Thymus (tissue), 11 donors: ENCODE measurements around the gene PLEKHH2. TPM values are rescaled to one million over a fixed set of nuclear protein-coding genes. Genes with fewer than 3 reads are reported as not detected.
"Not testable (repeated sequence)": the region's sequence is repeated elsewhere in the genome, so short reads cannot be mapped to it uniquely, and the experiment has no call there.

ENCODE experiments used
- DNase-seq, 9 donors: peaks; one replicate each; pipeline ENCODE4 v3.0.0-alpha.2; 2013; ENCODE audit warnings: low spot score in 9 of 9, low read depth in 6 of 9, missing footprints in 1 of 9
- H3K27ac ChIP-seq, 2 donors: one replicate each; pipeline ENCODE4 v1.5.1; 2013; ENCODE audit warnings: control low read depth in 1 of 2, low read depth in 1 of 2, low read length in 1 of 2, mild to moderate bottlenecking in 1 of 2, moderate library complexity in 1 of 2
- H3K27me3 ChIP-seq, 2 donors: one replicate each; pipeline ENCODE4 v1.5.1; 2013; ENCODE audit warnings: low read length in 1 of 2; ENCODE audit not compliant: control insufficient read depth in 2 of 2, insufficient read depth in 1 of 2
- H3K36me3 ChIP-seq, 2 donors: one replicate each; pipeline ENCODE4 v1.5.1; 2013; ENCODE audit warnings: low read length in 1 of 2, mild to moderate bottlenecking in 1 of 2, moderate library complexity in 1 of 2; ENCODE audit not compliant: control insufficient read depth in 2 of 2, insufficient read depth in 2 of 2
- H3K4me1 ChIP-seq, 2 donors: one replicate each; pipeline ENCODE4 v1.5.1; 2013; ENCODE audit warnings: low read length in 2 of 2; ENCODE audit not compliant: control insufficient read depth in 2 of 2, insufficient read depth in 2 of 2
- H3K4me3 ChIP-seq, 2 donors: one replicate each; pipeline ENCODE4 v1.5.1; 2013; ENCODE audit warnings: low read length in 2 of 2, control low read depth in 1 of 2, mild to moderate bottlenecking in 1 of 2
- H3K9me3 ChIP-seq, 2 donors: one replicate each; pipeline ENCODE4 v1.5.1; 2013; ENCODE audit warnings: low read length in 1 of 2, mild to moderate bottlenecking in 1 of 2; ENCODE audit not compliant: control insufficient read depth in 2 of 2, insufficient read depth in 1 of 2
- WGBS: extraction: QIAGEN DNeasy Blood & Tissue Kit; methylation state at CpG from one replicate; pipeline ENCODE4 v1.1.7; 2013; 5-methylcytosine and 5-hydroxymethylcytosine counted together
- polyA plus RNA-seq: library from polyadenylated mRNA; stranded (reverse); fragments of 200-250 nt; gene quantifications from one replicate; pipeline ENCODE4 v1.2.3, GENCODE V29; 2013
- total RNA-seq: library from RNA; stranded (reverse); fragments of 120-200 nt; gene quantifications from one replicate; pipeline ENCODE4 v1.2.4, GENCODE V29; 2013
- donor health status: healthy.

The PLEKHH2 gene
- total and polyA plus RNA-seq, 2 donors = 0.66 to 1.1 TPM

DNA sequence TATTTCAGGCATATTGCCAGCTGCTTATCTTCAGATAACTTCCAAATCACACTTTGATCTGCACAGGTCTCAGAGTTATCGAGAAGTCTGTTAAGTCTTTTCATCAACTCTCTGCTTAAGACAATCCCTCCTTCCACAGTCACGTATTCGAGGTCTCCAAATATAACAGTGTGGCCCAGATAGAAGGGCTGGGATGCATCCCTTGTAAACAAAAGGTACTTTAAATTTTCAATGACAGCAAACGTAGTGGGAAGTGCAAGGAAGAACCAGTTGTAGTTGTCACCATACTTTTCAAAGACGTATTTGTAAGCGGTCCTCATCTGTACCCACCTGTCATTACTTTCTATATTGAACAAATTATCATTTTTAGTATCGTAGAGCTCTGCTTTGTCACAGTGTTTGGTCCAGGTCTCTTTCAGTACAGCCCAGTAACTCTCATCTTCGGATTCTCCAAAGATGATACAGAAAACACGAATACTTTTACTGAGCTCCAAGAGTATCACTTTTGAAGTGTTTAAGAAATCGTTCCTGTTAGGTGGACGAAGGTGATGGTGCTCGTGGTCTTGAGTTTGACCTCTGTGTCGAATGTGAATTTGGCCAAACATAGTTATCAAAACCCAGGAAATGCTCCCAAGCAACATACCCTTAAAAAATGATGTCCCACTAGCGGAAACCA lies 38.7 kb downstream of the PLEKHH2 start:
- Histone ChIP-seq H3K4me1 (no peaks in the 10 kb centered on the region), H3K27me3 (peaks cover 0 to 5% of the 10 kb centered on the region in 2 donors), H3K9me3 (no peaks in the 10 kb centered on the region), H3K36me3 (no peaks in the 10 kb centered on the region), H3K4me3 (peak overlapping the region; percentile 16 to 40), H3K27ac (no peak overlapping the region)
- no peak for DNase-seq
- WGBS = 74% methylated on average over 14 of the region's 14 CpGs

DNA sequence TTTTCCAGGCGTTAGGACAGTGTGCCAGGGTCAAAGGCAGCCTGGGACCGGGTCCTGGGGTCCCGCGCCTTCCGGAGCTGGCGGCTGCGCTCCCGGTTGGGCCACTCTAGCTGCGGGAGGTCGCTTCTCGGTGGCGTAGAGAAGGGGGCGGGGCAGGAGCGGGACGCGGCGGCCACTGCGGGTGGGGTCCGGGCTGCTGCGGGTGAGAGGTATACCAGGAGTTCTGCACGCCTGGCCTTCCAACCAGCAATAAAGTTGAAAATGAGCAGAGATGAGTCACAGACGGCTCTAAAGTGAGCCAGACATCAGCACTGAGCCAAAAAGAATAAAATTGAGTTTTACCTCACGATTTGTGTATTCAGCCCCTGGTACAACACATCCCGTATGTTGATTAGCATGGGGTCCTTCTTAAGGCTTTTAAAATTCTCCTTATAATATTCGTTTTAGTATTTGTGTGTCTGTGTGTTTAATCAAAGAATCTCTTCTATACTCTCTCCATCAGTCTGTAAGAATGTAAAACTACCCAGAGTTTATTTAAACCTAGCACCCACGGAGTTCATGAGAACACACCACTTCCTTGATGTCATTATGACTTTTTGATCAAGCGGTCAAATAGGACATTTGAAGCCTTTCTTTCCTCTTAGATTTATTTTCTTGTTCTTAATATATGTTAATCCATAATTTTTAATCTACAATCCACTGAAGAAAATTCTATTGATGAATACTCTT lies 39.4 kb downstream of the PLEKHH2 start, which contains the start of gene C1GALT1C1L:
Gene C1GALT1C1L (minus strand): TSS at position 108 of the 729 bp plus-strand sequence. CDS start 107 bp downstream, at position 1.
- no peaks in the 10 kb centered on the region for H3K36me3 ChIP-seq
- DNase-seq = peak in 3 of 9 donors; percentile 2 to 10 (median 6)

DNA sequence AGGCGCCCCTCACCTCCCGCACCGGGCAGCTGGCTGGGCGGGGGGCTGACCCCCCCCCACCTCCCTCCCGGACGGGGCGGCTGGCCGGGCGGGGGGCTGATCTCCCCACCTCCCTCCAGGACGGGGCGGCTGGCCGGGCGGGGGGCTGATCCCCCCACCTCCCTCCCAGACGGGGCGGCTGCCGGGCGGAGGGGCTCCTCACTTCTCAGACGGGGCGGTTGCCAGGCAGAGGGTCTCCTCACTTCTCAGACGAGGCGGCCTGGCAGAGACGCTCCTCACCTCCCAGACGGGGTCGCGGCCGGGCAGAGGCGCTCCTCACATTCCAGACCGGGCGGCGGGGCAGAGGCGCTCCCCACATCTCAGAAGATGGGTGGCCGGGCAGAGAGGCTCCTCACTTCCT lies 40.7 kb downstream of the PLEKHH2 start:
- H3K27me3 ChIP-seq, H3K27ac ChIP-seq, H3K36me3 ChIP-seq, H3K4me3 ChIP-seq, H3K9me3 ChIP-seq, H3K4me1 ChIP-seq, DNase-seq: not testable (repeated sequence)
- WGBS = 96% methylated on average over 29 of the region's 32 CpGs

More for the DNA sequence above, 39.4 kb downstream of the PLEKHH2 start, which contains the start of gene C1GALT1C1L:
- Histone ChIP-seq H3K4me3 (peak within 1 kb of the TSS; percentile 16 to 40), H3K4me1 (no peaks in the 10 kb centered on the region), H3K9me3 (no peaks in the 10 kb centered on the region), H3K27me3 (peaks cover 0 to 5% of the 10 kb centered on the region in 2 donors), H3K27ac (no peak within 1 kb of the TSS)
- 21% methylated on average over 27 of the region's 27 CpGs for WGBS

DNA sequence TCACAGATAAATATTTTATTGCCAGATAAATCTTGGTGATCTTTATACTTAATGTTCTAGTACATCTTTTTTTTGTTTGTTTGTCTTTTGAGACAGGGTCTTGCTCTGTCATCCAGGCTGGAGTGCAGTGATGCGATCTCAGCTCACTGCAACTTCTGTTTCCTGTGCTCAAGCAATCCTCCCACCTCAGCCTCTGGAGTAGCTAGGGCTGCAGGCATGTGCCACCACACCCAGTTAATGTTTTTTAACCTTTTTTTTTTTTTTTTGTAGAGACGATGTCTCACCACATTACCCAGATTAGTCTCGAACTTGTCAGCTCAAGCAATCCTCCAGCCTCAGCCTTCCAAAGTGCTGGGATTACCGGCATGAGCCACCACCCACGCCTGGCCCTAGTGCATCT lies 48.3 kb downstream of the PLEKHH2 start:
- WGBS = 77% methylated on average over 5 of the region's 5 CpGs

DNA sequence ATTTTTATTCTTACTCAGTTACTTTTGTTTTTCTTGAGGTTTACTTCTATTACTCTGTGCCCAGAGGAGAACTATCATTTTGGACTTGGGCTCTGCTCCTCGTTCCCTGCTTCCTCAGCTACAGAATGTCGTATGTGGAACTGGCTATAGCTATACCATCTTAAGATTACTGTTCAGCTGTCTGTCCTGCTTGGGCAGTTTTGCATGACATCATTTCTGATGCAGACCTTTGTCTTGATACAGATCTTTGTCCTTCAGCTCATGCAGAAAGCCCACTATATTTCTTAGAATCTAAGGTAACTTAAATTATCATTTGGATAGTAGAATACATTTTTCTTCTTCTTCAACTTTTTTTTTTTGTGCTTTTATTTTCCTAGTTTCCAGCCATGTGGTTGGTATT lies 52.9 kb downstream of the PLEKHH2 start:
- H3K36me3 ChIP-seq = no peaks in the 10 kb centered on the region
- H3K9me3 ChIP-seq = no peaks in the 10 kb centered on the region
- no peak overlapping the region for H3K4me3 ChIP-seq
- H3K27me3 ChIP-seq = peaks cover 0 to 4% of the 10 kb centered on the region in 2 donors
- no peak for DNase-seq
- WGBS = 89% methylated on average over 2 of the region's 2 CpGs
- no peaks in the 10 kb centered on the region for H3K4me1 ChIP-seq
- H3K27ac ChIP-seq = no peak overlapping the region

More for the DNA sequence above, 48.3 kb downstream of the PLEKHH2 start:
- H3K36me3 ChIP-seq = no peaks in the 10 kb centered on the region
- H3K27ac ChIP-seq = no peak overlapping the region
- no peaks in the 10 kb centered on the region for H3K9me3 ChIP-seq
- no peaks in the 10 kb centered on the region for H3K4me1 ChIP-seq
- H3K4me3 ChIP-seq = no peak overlapping the region
- DNase-seq = no peak
- peaks cover 0 to 2% of the 10 kb centered on the region in 2 donors for H3K27me3 ChIP-seq

DNA sequence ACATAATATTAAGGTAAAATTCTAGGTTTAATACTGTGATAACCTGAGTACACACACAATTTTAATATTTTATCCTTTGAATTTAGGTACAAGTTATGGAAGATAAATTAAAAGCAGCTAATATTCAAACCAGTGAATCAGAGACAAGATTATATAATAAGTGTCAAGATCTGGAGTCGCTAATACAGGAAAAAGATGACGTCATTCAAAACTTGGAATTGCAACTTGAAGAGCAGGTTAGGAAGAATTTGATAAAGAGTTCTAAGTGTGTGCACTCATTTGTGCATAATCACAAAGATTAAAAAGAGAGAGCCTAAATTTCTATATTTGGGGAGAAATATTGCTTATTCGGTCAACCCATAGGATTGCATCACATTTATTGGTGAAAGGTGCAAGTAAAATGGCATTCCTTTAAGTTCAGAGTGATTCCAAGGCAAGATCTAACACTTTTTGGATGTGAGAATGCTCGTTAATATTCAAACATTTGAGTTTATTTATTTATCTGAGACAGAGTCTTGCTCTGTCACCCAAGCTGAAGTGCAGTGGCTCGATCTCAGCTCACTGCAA lies 55.5 kb downstream of the PLEKHH2 start:
- DNase-seq = no peak
- Histone ChIP-seq H3K27me3 (peaks cover 0 to 4% of the 10 kb centered on the region in 2 donors), H3K9me3 (no peaks in the 10 kb centered on the region), H3K36me3 (no peaks in the 10 kb centered on the region), H3K27ac (no peak overlapping the region), H3K4me3 (no peak overlapping the region), H3K4me1 (no peaks in the 10 kb centered on the region)
- whole genome bisulfite sequencing = 94% methylated on average over 5 of the region's 5 CpGs

DNA sequence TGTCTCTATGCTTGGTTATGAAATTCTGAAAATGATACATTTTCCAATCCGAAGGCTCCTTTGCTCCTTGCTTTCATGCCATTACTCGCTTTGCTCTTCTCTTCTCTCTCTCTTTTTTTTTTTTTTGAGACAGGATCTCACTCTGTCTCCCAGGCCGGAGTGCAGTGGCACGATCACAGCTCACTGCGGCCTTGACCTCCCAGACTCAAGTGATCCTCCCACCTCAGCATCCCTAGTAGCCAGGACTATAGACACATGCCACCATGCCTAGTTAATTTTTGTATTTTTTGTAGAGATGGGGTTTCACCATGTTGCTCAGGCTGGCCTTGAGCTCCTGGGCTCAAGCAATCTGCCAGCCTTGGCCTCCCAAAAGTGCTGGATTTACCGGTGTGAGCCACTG lies 61.1 kb downstream of the PLEKHH2 start:
- DNase-seq, H3K4me1 ChIP-seq, H3K27ac ChIP-seq, H3K9me3 ChIP-seq, H3K36me3 ChIP-seq, H3K4me3 ChIP-seq, H3K27me3 ChIP-seq: not testable (repeated sequence)
- 81% methylated on average over 6 of the region's 6 CpGs for WGBS

DNA sequence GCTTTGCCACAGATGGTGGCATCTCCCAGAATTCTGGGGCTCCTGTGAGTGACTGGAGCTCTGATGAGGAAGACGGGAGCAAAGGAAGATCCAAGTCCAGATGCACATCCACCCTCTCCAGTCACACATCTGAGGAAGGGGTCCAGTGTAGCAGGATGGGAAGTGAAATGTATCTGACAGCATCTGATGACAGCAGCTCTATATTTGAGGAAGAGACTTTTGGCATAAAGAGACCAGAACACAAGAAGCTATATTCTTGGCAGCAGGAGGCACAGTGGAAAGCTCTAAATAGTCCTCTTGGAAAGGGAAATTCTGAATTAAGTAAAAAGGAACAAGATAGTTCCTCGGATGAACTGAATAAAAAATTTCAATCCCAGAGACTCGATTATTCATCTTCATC lies 62.7 kb downstream of the PLEKHH2 start:
- Histone ChIP-seq H3K4me1 (no peaks in the 10 kb centered on the region), H3K4me3 (no peak overlapping the region), H3K9me3 (no peaks in the 10 kb centered on the region), H3K36me3 (no peaks in the 10 kb centered on the region), H3K27me3 (no peaks in the 10 kb centered on the region), H3K27ac (no peak overlapping the region)
- no peak for DNase-seq
- WGBS = 92% methylated on average over 3 of the region's 3 CpGs

DNA sequence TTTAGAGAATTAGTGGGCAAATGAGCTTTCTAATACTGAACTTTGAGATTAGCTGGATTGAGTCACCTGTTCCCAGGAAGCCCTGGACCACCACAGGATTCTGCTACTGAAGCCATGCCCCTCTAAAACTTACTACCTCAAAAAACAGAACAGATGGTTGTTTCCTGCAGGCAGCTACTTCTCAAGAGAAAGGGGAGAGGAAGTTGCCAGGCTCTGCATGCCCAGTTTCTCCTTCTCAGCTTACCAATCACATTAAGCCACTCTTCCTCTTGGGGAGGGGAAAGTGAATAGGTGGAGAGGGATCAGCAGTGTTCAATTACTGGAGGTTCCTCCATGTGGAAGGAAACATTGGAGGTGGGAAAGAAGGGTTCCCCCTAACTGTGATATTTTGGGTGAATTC lies 64.1 kb downstream of the PLEKHH2 start:
- Histone ChIP-seq H3K27me3 (no peaks in the 10 kb centered on the region), H3K9me3 (no peaks in the 10 kb centered on the region), H3K4me3 (no peak overlapping the region), H3K36me3 (no peaks in the 10 kb centered on the region), H3K4me1 (no peaks in the 10 kb centered on the region), H3K27ac (no peak overlapping the region)
- DNase-seq = no peak
